Vagina (tissue), 2 donors: Measurements from ENCODE around the gene RYR1. TPM values are rescaled to one million over a fixed set of nuclear protein-coding genes. Genes with fewer than 3 reads are reported as not detected.
"Not testable (repeated sequence)": the region's sequence is repeated elsewhere in the genome, so short reads cannot be mapped to it uniquely, and the experiment has no call there.

Experiments used
- DNase-seq, 2 donors: peaks; one replicate each; pipeline ENCODE4 v3.0.0-alpha.2; 2017; ENCODE audit errors: extremely low spot score in 2 of 2
- H3K27ac ChIP-seq: fragments of 200-600 bp; sonication (generic); one replicate; pipeline ENCODE4 v1.5.1; 2019
- H3K27me3 ChIP-seq: fragments of 200-600 bp; sonication (generic); one replicate; pipeline ENCODE4 v1.5.1; 2019
- H3K36me3 ChIP-seq, 2 donors: fragments of 200-600 bp; sonication (generic); one replicate each; pipeline ENCODE4 v1.5.1; 2017 to 2019
- H3K4me1 ChIP-seq: fragments of 200-600 bp; sonication (generic); one replicate; pipeline ENCODE4 v1.5.1; 2019
- H3K4me3 ChIP-seq, 2 donors: fragments of 200-600 bp; sonication (generic); 1 replicate in 1 of 2; 2 replicates in 1 of 2; pipeline ENCODE4 v1.5.1; 2016 to 2019
- H3K9me3 ChIP-seq: fragments of 200-600 bp; sonication (generic); one replicate; pipeline ENCODE4 v1.5.1; 2019
- CTCF ChIP-seq, 3 experiments: fragments of 450-650 bp in 2 of 3; fragments of 200-600 bp in 1 of 3; sonication (generic) in 1 of 3; IDR thresholded peaks; one replicate each; pipeline ENCODE4 v1.5.1; 2017 to 2019; ENCODE audit warnings: antibody characterized with exemption in 3 of 3, mild to moderate bottlenecking in 2 of 3, moderate library complexity in 2 of 3
- POLR2A ChIP-seq, 2 donors: fragments of 450-650 bp; IDR thresholded peaks; one replicate each; pipeline ENCODE4 v1.6.1; 2017; ENCODE audit warnings: antibody characterized with exemption in 2 of 2, mild to moderate bottlenecking in 2 of 2, moderate library complexity in 2 of 2
- POLR2AphosphoS5 ChIP-seq, 2 donors: sonication (generic); formaldehyde crosslinking; IDR thresholded peaks; one replicate each; pipeline ENCODE4 v1.9.0; 2017; ENCODE audit warnings: antibody characterized with exemption in 2 of 2, mild to moderate bottlenecking in 2 of 2, low read depth in 1 of 2; ENCODE audit not compliant: insufficient read depth in 1 of 2
- intact Hi-C: fragments of 100-400 bp; cut with DNase I; formaldehyde crosslinking; loops from one replicate; pipeline ENCODE4 v1.15.1; 2023
- total RNA-seq: library from RNA; depleted of rRNA; stranded (reverse); fragments of >200 nt; gene quantifications from one replicate; pipeline ENCODE4 v1.2.3, GENCODE V29; 2016

Gene RYR1
- total RNA-seq, 1 donor from 2014 or later, result 1.5 TPM

- no peaks in the 10 kb centered on the region for H3K9me3 ChIP-seq
- no peak overlapping the region for H3K27ac ChIP-seq
- no peaks in the 10 kb centered on the region for H3K36me3 ChIP-seq
- no peak for TF ChIP-seq POLR2AphosphoS5 (IDR thresholded peaks at IDR 0.05; ENCODE audit: insufficient read depth in 1 of 2, low read depth in 1 of 2)
- no peak for TF ChIP-seq POLR2A (IDR thresholded peaks at IDR 0.05)
- no peak for TF ChIP-seq CTCF (IDR thresholded peaks at IDR 0.05)
- H3K4me3 ChIP-seq, result no peak overlapping the region
- DNase-seq, result no peak
- no peaks in the 10 kb centered on the region for H3K4me1 ChIP-seq
- no peaks in the 10 kb centered on the region for H3K27me3 ChIP-seq
- intact Hi-C loops, result no loop called here
Measured at GRCh38 chr19:38554676-38555141, 121.2 kb downstream of the RYR1 start.

- intact Hi-C loops, result no loop called here
- H3K9me3 ChIP-seq, result no peaks in the 10 kb centered on the region
- H3K27ac ChIP-seq, result no peak overlapping the region
- no peaks in the 10 kb centered on the region for H3K27me3 ChIP-seq
- H3K36me3 ChIP-seq, result no peaks in the 10 kb centered on the region
- TF ChIP-seq POLR2A (IDR thresholded peaks at IDR 0.05), result no peak
- no peak for TF ChIP-seq CTCF (IDR thresholded peaks at IDR 0.05)
- no peak for TF ChIP-seq POLR2AphosphoS5 (IDR thresholded peaks at IDR 0.05; ENCODE audit: insufficient read depth in 1 of 2, low read depth in 1 of 2)
- no peak overlapping the region for H3K4me3 ChIP-seq
- no peak for DNase-seq
- no peaks in the 10 kb centered on the region for H3K4me1 ChIP-seq
Measured at GRCh38 chr19:38555200-38555599, 121.7 kb downstream of the RYR1 start.

- intact Hi-C loops, result no loop called here
- DNase-seq, result no peak
- Histone ChIP-seq H3K27me3 (no peaks in the 10 kb centered on the region), H3K4me3 (no peak overlapping the region), H3K36me3 (no peaks in the 10 kb centered on the region), H3K4me1 (no peaks in the 10 kb centered on the region), H3K27ac (no peak overlapping the region), H3K9me3 (no peaks in the 10 kb centered on the region)
- TF ChIP-seq POLR2AphosphoS5 (IDR thresholded peaks at IDR 0.05; ENCODE audit: insufficient read depth in 1 of 2, low read depth in 1 of 2) (no peak), POLR2A (IDR thresholded peaks at IDR 0.05) (no peak), CTCF (IDR thresholded peaks at IDR 0.05) (no peak)
Measured at GRCh38 chr19:38556521-38557174, 123.2 kb downstream of the RYR1 start.

GRCh38 chr19:38557205-38557799 is 123.8 kb downstream of the RYR1 start:
- H3K4me1 ChIP-seq, result no peaks in the 10 kb centered on the region
- intact Hi-C loops, result no loop called here
- no peak overlapping the region for H3K4me3 ChIP-seq
- no peaks in the 10 kb centered on the region for H3K36me3 ChIP-seq
- no peaks in the 10 kb centered on the region for H3K9me3 ChIP-seq
- no peaks in the 10 kb centered on the region for H3K27me3 ChIP-seq
- TF ChIP-seq POLR2AphosphoS5 (IDR thresholded peaks at IDR 0.05; ENCODE audit: insufficient read depth in 1 of 2, low read depth in 1 of 2), result no peak
- H3K27ac ChIP-seq, result no peak overlapping the region
- DNase-seq, result no peak

- H3K27me3 ChIP-seq, H3K36me3 ChIP-seq, H3K27ac ChIP-seq, DNase-seq, H3K4me3 ChIP-seq, H3K9me3 ChIP-seq, intact Hi-C loops, H3K4me1 ChIP-seq: not testable (repeated sequence)
Measured at GRCh38 chr19:38558933-38559332, 125.4 kb downstream of the RYR1 start.
